DOHH2 (cell line): ENCODE results near the gene GCG.
A peak's percentile ranks its signal among the peaks of the same experiment; 100 is the strongest.

Experiments
- H3F3A ChIP-seq: fragments of 200-600 bp; sonication (generic), shearing (Covaris generic); 2 replicates; pipeline ENCODE4 v1.6.0; 2016; ENCODE audit warnings: antibody characterized with exemption, mild to moderate bottlenecking; ENCODE audit not compliant: control insufficient read depth, insufficient read depth
- H3K27ac ChIP-seq: fragments of 200-600 bp; sonication (generic); 2 replicates; pipeline ENCODE4 v1.5.1; 2014; ENCODE audit warnings: low read depth, mild to moderate bottlenecking, low read length, moderate library complexity
- H3K27me3 ChIP-seq: fragments of 200-600 bp; sonication (generic); 2 replicates; pipeline ENCODE4 v1.6.1; 2014; ENCODE audit warnings: mild to moderate bottlenecking, low read length, mixed read lengths; ENCODE audit not compliant: control insufficient read depth
- H3K36me3 ChIP-seq: fragments of 200-600 bp; sonication (generic); 2 replicates; pipeline ENCODE4 v1.6.1; 2014; ENCODE audit warnings: mild to moderate bottlenecking, low read length, moderate library complexity, mixed read lengths; ENCODE audit not compliant: control insufficient read depth
- H3K4me1 ChIP-seq: fragments of 200-600 bp; sonication (generic); 2 replicates; pipeline ENCODE4 v1.6.1; 2014; ENCODE audit warnings: mild to moderate bottlenecking, low read length, mixed read lengths; ENCODE audit not compliant: control insufficient read depth
- H3K4me2 ChIP-seq: fragments of 200-600 bp; sonication (generic); 2 replicates; pipeline ENCODE4 v1.6.0; 2014; ENCODE audit warnings: mild to moderate bottlenecking, low read length, moderate library complexity
- H3K4me3 ChIP-seq: fragments of 200-600 bp; sonication (generic); 2 replicates; pipeline ENCODE4 v1.5.1; 2014; ENCODE audit warnings: mild to moderate bottlenecking, low read length, mixed read lengths
- H3K79me2 ChIP-seq: fragments of 200-600 bp; sonication (generic); 2 replicates; pipeline ENCODE4 v1.6.1; 2014; ENCODE audit warnings: mild to moderate bottlenecking, low read length, mixed read lengths; ENCODE audit not compliant: control insufficient read depth
- H3K9me2 ChIP-seq: fragments of 200-600 bp; sonication (generic); replicated peaks from 2 replicates; pipeline ENCODE4 v1.6.1; 2014; ENCODE audit warnings: mild to moderate bottlenecking, low read length, mixed read lengths; ENCODE audit not compliant: control insufficient read depth
- H3K9me3 ChIP-seq: fragments of 200-600 bp; sonication (generic); 2 replicates; pipeline ENCODE4 v1.6.1; 2014; ENCODE audit warnings: antibody characterized with exemption, low read length, mixed read lengths; ENCODE audit not compliant: control insufficient read depth, insufficient read depth
- H4K20me1 ChIP-seq: fragments of 200-600 bp; sonication (generic); 2 replicates; pipeline ENCODE4 v1.6.0; 2014; ENCODE audit warnings: low read depth, mild to moderate bottlenecking, antibody characterized with exemption, low read length, moderate library complexity; ENCODE audit not compliant: control insufficient read depth, insufficient read depth
- EZH2phosphoT487 ChIP-seq: fragments of 200-600 bp; sonication (generic); IDR thresholded peaks from 2 replicates; pipeline ENCODE4 v1.6.1; 2017; ENCODE audit warnings: borderline replicate concordance, mild to moderate bottlenecking, antibody characterized with exemption, low read length, moderate library complexity, mixed read lengths
- TF ChIP-seq, protein P1 (sequence below): fragments of 200-600 bp; sonication (generic); IDR thresholded peaks from one replicate; pipeline ENCODE4 v1.5.1; 2014; ENCODE audit warnings: antibody characterized with exemption, mild to moderate bottlenecking, low read depth, low read length; ENCODE audit not compliant: poor library complexity, severe bottlenecking

GCG gene

DNA sequence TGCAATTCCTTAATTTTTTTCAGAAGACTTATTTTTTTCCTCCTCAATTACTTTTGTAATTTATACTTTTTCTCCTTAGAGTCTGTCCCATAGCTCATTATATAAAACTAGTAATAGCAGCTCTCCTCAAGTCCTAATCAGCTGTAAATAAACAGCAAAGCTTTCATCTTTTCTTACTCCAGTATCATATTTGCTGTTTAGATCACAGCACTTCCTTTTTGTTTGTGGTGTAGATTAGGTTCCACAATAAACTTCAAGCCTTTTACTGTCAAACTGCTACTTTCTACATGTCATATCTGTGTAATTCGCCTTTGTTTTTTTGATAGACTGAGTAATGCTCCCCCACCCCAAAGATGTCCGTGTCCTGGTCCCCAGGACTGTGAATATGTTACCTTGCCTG, 25.5 kb downstream of the GCG start:
- Histone ChIP-seq H3K27me3 (no peaks in the 10 kb centered on the region), H3K4me1 (peaks cover 23% of the 10 kb centered on the region), H3K4me2 (peak overlapping the region; percentile 53), H3F3A (no peaks in the 10 kb centered on the region), H3K9me3 (no peaks in the 10 kb centered on the region), H3K4me3 (no peak overlapping the region), H3K79me2 (no peaks in the 10 kb centered on the region), H4K20me1 (no peaks in the 10 kb centered on the region), H3K27ac (0 out of 2 replicates have a peak overlapping the region, but pooled peaks have one; percentile 7), H3K36me3 (no peaks in the 10 kb centered on the region), H3K9me2 (no peaks in the 10 kb centered on the region)
- TF ChIP-seq, protein P1, sequence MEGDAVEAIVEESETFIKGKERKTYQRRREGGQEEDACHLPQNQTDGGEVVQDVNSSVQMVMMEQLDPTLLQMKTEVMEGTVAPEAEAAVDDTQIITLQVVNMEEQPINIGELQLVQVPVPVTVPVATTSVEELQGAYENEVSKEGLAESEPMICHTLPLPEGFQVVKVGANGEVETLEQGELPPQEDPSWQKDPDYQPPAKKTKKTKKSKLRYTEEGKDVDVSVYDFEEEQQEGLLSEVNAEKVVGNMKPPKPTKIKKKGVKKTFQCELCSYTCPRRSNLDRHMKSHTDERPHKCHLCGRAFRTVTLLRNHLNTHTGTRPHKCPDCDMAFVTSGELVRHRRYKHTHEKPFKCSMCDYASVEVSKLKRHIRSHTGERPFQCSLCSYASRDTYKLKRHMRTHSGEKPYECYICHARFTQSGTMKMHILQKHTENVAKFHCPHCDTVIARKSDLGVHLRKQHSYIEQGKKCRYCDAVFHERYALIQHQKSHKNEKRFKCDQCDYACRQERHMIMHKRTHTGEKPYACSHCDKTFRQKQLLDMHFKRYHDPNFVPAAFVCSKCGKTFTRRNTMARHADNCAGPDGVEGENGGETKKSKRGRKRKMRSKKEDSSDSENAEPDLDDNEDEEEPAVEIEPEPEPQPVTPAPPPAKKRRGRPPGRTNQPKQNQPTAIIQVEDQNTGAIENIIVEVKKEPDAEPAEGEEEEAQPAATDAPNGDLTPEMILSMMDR, result no peak
- no peak for TF ChIP-seq EZH2phosphoT487

GRCh38 chr2:162126111-162126519, 25.9 kb downstream of the GCG start:
- Histone ChIP-seq H3K9me2 (no peaks in the 10 kb centered on the region), H3K27ac (0 out of 2 replicates have a peak overlapping the region, but pooled peaks have one; percentile 7), H4K20me1 (no peaks in the 10 kb centered on the region), H3K79me2 (no peaks in the 10 kb centered on the region), H3K27me3 (no peaks in the 10 kb centered on the region), H3K36me3 (no peaks in the 10 kb centered on the region), H3K4me1 (peaks cover 23% of the 10 kb centered on the region), H3F3A (no peaks in the 10 kb centered on the region), H3K9me3 (no peaks in the 10 kb centered on the region), H3K4me3 (peak overlapping the region; percentile 13; the same call in 1 of the 2 replicates), H3K4me2 (peak overlapping the region; percentile 53)
- TF ChIP-seq EZH2phosphoT487, result no peak
- TF ChIP-seq, protein P1, result no peak

DNA sequence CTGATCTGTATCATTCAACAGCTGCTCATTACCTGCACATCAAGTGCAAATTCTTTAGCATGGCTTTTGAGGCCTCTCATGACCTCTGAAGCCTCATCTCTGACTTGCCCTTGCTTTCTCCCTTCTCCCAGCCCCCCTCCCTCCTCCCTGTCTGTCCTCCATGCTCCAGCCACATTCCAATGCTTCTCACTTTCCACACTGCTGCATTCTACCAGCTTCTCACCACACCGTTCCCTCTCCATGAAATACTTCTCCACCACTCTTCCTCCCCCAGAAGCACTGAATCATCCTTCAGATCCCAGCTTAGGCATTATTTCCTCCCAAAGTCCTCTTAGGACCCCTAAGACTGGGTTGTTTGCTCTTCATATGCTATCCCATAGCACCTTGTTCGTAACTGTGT, 26.9 kb downstream of the GCG start:
- H3K27me3 ChIP-seq, result no peaks in the 10 kb centered on the region
- peaks cover 23% of the 10 kb centered on the region for H3K4me1 ChIP-seq
- H3K9me2 ChIP-seq, result no peaks in the 10 kb centered on the region
- no peaks in the 10 kb centered on the region for H3K9me3 ChIP-seq
- no peak overlapping the region for H3K27ac ChIP-seq
- TF ChIP-seq EZH2phosphoT487, result no peak
- TF ChIP-seq, protein P1, result no peak
- no peak overlapping the region for H3K4me3 ChIP-seq
- H3K36me3 ChIP-seq, result no peaks in the 10 kb centered on the region
- no peaks in the 10 kb centered on the region for H3K79me2 ChIP-seq
- no peak overlapping the region for H3K4me2 ChIP-seq
- H4K20me1 ChIP-seq, result no peaks in the 10 kb centered on the region
- H3F3A ChIP-seq, result no peaks in the 10 kb centered on the region
